HG02623 (cell line): Measurements from ENCODE around the gene KIF14.

Experiments used
- ATAC-seq: cut with Tn5 transposase; IDR thresholded peaks from one replicate; pipeline ENCODE4 v1.9.1; 2021; ENCODE audit warnings: moderate library complexity; ENCODE audit not compliant: unreplicated experiment

KIF14 gene, protein sequence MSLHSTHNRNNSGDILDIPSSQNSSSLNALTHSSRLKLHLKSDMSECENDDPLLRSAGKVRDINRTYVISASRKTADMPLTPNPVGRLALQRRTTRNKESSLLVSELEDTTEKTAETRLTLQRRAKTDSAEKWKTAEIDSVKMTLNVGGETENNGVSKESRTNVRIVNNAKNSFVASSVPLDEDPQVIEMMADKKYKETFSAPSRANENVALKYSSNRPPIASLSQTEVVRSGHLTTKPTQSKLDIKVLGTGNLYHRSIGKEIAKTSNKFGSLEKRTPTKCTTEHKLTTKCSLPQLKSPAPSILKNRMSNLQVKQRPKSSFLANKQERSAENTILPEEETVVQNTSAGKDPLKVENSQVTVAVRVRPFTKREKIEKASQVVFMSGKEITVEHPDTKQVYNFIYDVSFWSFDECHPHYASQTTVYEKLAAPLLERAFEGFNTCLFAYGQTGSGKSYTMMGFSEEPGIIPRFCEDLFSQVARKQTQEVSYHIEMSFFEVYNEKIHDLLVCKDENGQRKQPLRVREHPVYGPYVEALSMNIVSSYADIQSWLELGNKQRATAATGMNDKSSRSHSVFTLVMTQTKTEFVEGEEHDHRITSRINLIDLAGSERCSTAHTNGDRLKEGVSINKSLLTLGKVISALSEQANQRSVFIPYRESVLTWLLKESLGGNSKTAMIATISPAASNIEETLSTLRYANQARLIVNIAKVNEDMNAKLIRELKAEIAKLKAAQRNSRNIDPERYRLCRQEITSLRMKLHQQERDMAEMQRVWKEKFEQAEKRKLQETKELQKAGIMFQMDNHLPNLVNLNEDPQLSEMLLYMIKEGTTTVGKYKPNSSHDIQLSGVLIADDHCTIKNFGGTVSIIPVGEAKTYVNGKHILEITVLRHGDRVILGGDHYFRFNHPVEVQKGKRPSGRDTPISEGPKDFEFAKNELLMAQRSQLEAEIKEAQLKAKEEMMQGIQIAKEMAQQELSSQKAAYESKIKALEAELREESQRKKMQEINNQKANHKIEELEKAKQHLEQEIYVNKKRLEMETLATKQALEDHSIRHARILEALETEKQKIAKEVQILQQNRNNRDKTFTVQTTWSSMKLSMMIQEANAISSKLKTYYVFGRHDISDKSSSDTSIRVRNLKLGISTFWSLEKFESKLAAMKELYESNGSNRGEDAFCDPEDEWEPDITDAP (N-terminal part only)

DNA sequence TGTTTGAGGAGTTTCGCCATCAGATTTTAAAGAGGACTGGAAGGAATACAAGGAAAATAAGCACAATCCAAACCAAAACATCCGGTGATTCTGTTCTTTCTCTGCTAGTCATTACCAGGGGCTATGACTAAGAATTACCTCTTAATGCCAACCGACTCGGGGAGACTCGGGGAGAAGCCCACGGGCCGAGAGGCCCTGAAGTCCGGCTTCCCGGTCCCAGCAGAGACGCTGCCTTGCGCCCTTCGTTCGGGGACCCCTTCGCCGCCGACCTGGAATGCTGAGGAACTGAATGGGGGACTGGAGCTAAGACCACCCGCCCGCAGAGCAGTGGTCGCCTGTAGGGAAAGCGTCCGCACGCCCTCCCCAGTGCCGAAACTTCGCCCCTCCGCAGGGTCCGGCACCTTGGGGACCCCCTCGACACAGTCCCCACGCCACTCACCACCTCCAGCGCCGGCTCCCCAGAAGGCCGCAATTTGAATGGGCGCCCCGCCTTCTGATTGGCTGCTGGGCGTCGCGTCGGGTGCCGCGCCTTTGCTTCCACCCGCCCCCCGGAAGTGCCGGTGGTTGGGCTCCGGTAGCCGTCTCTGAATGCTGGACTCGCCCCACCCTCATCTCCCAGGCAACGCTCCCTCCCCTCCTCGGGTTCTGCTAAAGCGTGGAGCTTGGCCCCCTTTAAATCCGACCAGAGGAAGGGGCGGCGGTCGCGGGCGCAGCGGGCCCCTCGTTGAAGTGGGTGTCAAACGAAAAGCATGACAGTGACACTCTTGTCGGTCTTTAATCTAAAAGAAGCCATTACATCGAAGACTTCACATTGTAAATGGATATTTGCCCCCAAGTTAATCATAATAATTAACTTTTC is at the start of gene KIF14:
Gene KIF14, minus strand, starts transcription at position 479 of the 859 bp plus-strand sequence. CDS start 2,028 bp downstream, outside the sequence.
- ATAC-seq: peak; percentile 94

DNA sequence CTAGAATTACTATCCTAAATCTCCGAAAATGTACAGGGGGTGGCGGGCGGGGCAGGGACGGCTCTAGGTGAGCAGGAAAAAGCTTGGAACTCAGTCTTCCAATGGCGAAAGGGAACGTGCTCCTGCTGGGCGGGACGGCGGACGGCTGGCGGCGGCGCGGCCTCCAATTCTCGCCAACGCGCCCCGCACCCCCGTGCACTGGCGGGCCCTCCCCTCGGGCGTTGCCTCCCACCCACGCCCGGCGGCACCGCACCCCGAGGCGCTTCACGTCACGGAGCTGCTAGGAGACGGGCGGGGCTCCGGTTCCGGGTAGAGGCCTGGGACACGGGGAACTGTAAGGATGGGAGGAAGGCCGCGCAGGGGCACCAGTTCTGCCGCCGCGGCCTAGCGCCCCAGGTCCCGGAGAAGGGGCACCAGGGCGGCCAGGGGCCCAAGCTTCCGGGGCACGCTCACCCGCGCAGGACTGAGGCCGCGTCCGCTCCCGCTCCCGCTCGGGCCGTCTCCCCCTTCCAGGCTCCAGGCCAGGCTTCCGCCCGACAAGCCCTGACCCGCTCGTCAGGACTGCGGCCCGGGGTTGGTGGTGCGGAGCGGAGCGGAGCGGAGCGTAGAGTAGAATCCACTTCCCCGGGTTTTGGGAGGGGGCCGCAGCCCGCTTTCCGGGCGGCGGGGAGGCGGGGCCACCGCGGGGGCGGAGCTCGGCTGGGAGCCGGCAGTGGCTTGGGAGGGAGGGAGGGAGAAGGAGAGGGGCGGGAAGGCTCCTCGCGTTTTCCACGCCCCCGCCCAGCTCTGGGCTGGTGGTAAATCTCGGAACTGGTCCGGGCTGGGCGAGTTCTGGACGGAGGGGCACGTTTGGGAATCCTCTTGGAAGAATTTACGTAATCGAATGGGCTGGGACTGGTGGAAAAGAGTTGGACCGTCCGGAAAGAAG is 49.0 kb upstream of the KIF14 start, which contains the start of gene DDX59:
Gene DDX59, minus strand, starts transcription at position 594 of the 928 bp plus-strand sequence. CDS start 3,167 bp downstream, outside the sequence.
- ATAC-seq: peak; percentile 78

DNA sequence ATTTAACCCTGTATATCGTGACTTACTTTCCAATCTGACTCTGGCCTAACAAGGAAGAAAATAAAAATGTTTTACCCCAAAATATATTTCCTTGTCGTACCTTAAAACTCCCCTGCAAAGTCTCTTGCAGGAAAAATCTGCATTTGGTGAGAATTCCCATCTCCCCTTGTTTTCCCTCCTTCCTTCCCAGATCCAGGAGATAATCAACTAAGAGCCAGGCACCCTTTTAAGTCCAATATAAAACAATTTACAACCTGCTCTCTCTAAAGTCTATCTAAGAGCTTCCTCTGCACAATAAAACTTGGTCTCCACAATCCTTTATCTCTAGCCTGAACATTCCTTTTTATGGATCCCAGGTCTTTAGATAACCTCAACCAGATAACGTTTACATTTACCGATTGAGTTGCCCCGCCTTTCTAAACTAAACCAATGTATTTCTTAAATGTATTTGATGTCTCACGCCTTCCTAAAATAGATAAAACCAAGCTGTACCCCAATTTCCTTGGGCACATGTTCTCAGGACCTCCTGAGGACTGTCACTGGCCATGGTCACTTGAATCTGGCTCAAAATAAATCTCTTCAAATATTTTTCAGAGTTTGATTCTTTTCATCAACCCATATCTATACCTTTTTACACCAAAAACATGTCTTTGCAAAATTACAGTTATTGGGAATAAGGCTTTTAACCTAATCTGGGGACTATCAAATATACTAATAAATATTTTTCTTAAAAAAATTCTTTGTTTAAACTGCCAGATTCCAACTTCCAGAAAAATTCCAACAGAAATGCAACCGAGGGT is 48.2 kb upstream of the KIF14 start:
- no peak for ATAC-seq

DNA sequence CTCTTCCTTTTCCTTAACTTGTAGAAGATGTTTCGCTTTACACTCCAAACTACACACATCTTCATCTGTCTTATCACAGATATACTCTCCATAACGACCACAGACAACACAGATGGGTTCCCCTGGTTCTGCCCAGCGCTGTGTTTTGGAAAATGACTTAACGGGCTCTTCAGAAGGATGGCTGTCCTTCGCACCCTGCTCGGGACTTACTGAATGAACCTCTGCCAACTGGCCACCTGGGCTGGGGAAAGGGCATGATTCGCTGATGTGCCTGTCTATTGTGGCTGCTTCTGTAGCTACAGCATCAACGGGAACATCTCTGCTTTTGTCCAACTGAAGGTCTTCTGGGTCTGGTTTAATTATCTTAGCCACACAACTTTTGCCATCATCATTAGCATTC is 45.8 kb upstream of the KIF14 start:
- no peak for ATAC-seq

DNA sequence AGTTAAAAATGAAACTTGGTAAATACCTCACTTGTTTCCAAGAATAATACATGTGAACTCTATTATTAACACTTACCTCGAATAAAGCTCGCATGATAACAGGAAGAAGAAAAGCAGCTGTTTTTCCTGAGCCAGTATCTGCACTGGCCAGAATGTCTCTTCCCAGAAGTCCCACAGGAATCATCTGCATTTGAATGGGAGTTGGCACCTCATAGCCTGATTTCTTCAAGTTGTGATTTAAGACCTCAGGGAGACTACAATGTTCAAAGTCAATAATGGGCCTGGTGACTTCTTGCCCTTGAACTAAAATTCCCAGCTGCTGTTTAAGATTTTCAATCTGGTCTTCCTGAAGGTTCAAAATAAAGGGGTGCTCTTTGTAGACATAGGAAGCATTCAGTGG is 45.3 kb upstream of the KIF14 start:
- no peak for ATAC-seq

DNA sequence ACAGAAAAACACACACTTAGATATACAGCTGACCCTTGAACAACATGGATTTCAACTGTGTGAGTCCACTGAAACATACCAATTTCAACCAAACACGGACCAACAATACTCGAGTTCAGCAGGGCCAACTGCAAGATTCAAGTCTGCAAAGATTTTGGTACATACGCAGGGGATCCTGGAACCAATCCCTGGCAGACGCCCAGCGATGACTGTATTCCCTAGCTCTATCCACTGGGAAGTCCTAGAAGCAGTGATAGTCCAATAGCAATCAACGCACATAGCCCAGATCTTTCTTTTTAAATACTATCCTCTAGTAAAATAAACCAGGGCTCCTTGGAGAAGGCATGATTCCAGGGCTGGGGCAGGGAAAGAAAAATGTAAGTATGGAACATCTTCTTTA is 40.2 kb upstream of the KIF14 start:
- ATAC-seq: no peak

DNA sequence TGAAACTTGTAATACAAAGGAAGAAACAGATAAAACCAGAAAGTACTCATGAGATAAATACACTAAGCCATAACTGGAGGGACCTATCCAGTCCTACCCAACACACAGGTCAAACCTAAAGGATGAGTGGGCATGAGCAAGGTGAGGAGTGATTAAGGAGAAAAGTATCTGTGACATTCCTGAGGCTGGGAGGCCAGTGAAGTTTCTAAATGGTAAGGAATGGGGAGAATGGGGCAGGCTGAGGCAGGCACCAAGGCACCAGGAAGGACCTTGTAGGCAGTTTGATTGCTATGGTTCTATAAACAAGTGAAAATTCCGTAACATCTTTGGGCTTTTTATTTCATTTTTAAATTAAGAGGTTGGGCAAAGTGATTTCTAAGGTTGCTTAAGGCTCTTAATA is 38.7 kb upstream of the KIF14 start:
- no peak for ATAC-seq

DNA sequence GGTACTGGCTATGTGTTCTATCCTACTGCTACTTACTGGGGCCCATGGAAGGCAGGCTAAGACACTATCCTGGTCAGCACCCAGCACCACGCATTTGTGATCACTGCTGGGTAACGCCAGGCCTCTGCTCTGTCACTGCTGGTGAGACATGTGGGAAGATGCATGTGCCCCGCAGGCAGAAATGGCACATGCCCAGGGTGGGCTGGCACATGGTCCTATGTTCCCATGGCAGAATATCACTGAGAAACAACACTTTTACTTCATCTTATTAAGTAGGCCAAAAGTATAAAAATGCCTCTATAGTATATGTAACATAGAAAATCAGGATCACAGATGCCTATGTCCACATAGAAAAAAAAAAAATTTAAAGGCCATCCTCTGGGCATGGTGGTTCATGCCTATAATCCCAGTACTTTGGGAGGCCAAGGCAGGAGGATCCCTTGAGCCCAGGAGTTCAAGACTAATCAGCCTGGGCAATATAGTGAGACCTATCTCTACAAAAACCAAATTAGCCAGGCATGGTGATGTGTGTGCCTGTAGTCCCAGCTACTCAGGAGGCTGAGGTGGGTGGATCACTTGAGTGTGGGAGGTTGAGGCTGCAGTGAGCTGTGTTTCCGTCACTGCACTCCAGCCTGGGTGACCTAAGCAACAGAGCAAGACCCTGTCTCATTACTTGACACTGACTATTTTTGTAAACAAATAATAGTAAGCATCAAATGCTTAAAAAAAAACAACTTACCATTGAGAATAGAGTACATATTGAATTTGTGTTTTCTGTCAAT is 37.7 kb upstream of the KIF14 start:
- no peak for ATAC-seq

DNA sequence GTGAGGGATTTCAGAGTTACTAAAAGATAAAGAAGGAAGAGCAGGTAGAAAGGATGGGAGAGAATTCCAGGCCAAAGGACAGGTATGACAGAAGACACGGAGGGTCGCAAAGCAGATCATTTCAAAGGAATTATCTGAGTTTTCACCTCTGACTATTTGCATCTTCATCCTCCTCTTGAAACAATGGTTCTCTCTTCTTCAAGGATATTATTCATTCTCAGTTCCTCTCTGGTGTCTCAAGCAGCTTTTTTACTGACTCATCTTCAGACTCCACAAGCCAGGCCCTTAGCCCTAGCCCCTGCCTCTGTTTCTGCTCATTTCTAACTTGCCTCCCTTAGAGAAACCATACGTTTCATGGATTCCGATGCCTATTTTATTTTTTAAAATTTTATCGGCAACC is 34.1 kb upstream of the KIF14 start:
- ATAC-seq: peak; percentile 92

DNA sequence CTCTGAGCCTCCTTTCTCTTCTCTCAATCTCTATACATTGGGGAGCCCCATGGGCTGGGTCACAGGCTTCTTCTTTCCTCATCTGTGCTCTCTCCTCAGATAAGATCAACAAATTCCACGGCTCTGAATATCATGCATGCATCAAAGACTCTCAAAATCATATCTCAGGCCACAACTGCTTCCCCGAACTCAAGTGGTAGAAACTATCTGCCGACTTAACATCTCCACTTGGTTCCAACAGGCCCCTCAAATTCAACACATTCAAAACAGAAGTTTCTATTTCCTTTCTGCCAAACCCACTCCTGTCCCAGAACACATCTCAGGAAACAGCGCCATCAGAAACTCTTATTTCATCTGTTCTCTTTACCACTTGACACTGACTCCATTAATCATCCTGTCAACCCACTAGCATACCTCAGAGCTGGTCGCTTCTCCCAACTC is 32.5 kb upstream of the KIF14 start:
- no peak for ATAC-seq

DNA sequence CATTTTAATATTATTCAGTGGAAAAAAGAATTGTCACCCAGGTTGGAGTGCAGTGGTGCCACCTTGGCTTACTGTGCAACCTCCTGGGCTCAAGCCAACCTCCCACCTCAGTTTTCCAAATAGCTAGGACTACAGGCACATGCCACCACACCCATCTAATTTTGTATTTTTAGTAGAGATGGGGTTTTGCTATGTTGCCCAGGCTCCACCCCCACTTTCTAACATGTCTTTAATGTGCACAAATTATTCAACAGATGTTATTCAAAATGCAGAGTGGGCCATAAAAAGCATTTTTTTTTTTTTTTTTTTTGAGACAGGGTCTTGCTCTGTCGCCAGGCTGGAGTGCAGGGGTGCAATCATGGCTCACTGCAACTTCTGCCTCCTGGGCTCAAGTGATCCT is 31.8 kb upstream of the KIF14 start:
- no peak for ATAC-seq

DNA sequence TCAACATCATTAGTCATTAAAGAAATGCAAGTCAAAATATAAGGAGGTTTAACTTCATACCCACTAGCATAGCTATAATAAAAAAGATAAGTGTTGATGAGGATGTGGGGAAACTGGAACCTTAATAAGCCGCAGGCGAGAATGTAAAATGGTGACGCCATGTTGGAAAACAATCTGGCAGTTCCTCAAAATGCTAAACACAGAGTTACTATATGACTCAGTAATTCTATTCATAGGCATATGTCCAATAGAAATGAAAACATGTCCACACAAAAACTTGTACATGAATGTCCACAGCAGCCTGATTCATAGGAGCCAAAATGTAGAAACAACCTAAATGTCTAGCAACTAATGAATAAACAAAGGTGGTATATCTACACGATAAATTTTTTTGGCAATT is 26.0 kb upstream of the KIF14 start:
- no peak for ATAC-seq

DNA sequence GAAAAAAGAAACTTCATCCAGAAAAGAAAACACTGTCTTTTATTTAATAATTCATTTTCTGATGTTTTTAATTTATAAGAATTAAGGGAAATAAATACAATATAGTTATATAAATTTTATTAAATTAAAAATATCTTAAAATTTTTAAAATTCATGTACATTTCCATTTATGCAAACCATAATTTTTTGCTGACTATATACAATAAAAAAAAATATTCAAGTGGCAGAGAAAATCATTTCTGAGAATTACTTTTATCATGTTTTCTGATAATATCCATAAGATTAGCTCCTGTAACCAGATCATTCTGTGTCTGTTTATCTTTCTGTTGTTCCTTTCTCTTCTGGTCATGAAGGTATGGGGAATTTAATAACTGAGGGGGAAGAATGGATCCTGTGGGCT is 23.5 kb upstream of the KIF14 start:
- no peak for ATAC-seq

DNA sequence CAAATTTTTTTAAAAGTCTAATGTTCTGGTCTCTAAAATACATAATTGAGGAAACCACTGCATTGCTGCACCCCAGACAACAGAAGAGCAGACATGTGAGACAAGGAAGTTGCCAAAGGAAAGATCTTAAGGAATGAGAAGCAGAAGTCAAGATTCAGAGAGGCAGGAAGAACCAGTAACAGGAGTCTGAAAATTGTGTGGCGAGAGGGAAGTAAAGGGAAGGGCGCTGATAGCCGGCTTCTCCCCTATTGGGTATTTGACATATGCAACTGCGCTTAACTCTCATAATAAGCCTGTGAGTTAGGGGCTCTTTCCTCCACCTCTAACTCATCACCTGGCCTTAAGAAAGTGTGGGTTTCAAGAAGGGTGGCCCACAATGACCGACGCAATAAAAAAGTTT is 21.9 kb upstream of the KIF14 start:
- no peak for ATAC-seq

DNA sequence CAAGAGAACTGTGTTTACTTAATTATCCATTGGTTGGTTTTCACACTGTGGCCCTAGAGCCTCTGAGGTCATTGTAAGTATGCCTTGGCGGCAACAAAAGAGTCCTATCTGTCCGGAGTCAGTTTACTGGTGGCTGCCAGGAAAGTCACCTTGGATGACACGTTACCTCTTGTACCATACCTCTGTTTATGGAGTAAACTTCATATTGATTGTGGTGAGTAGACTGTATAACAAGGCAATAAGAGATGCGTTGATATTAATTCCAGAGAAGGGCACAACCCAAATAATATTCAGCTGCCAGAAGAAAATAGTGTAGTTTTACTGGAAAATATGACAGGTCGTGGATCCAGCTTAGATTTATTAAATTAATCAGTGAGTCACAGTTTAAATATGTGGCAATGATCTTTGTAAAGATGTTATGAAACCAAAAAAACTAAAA is 20.4 kb upstream of the KIF14 start:
- no peak for ATAC-seq

DNA sequence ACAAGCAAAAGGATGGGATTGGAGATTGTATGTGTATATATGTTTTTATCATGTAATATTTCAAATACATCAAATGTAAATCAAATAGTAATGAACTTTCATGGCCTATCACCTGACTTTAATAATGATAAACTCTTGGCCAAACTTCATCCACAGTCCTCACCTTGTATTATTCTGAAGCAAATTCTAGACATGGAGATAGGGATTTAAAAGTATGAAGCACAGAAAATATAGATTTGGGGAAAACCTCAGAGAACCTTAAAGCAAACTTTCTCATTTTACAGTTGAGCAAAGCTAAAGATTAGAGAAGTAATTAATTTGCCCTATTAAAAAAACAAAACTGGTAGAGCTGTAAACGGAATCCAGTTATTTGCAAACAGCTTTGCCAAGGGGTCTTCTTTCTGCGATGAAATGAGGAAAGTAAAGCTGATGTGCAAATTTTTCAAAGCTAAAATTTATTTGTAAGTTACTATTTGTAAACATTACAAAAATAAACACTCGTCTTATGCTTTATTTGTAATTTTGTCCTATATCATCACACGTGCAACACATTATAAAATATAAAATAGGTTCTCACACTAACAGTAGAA is 19.9 kb upstream of the KIF14 start:
- ATAC-seq: no peak

DNA sequence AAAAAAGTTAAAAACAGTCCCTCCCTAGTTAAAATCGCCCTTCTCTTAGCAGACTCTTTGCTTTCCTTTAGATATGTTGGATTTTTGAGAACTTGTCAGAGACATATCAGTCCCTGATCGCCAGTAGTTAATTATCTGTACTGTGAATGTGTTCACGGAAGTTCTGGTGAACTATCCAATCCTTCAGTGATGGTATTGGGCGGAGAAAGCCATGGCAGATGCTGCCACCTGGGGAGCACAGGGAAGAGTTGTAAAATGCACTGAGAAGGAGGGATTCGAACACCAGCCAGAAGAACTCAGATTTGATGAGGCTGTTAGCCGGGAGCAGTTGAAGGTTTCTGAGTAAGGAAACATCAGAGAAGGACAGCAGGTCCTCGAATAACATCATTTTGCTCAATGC is 17.5 kb upstream of the KIF14 start:
- no peak for ATAC-seq
